NOMO-1 treated with dmso at 0.1 percent for 144 hours (cell line): ENCODE data around the gene IL1RAPL1.

Source experiments
- DNase-seq: peaks from one replicate; lab custom pipeline; 2025; ENCODE audit not compliant: unreplicated experiment; lab: John Stamatoyannopoulos, UW

IL1RAPL1 gene

DNA sequence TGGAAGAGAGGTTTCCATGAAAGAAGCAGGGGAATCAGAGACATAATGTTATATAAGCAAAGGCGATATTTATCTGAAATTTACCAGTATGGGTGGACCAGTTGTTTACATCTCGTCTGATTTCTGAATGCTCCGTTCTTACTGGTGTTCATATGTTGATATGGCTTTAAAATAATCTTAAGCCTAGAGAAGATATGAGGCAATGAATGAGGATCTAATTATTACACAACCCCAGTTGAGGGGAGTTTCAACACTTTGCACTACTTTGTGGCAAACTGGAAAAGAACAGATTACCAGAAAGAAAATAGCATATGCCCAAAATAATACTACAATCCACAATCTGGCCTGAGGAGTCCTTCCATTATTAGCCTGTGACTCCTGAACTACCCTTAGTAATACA lies 1364.8 kb downstream of the IL1RAPL1 start:
- DNase-seq = peak; percentile 18

DNA sequence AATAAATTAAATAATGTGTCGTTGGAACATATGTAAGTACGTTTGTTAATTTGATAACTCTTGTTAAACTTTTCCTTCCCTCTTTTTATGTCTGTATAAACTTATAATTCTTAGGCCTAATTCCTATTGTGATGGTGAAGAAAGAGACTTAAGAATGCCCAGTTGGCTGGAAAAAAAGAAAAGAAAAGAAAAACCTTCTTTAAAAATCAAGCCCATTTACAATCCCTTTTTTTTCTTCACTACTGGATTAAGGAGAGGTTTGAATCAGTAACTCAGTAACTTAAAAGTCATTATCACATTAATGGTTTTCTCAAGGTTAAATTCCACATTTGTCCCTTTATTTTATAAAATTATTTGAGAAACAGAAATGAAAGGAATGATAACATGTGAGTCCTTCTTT lies 1374.8 kb downstream of the IL1RAPL1 start:
- DNase-seq = no peak

DNA sequence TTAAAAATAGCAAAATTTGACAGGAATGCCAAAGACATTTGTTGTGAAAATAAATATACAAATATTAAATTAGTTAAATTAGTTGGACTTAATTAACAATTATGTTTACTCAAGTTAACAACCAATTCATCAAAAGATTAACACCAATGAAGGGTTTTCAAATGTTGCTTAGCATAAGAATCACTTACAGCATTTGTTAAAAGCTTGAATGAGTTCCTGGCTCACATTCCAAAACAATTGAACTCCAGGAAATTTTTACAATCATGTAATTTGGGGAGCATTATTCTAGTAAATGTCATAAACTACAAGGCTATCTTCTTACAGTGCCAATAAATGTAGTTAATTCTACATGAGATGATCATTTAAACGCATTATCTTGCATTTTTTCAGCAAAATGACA lies 1378.4 kb downstream of the IL1RAPL1 start:
- no peak for DNase-seq

DNA sequence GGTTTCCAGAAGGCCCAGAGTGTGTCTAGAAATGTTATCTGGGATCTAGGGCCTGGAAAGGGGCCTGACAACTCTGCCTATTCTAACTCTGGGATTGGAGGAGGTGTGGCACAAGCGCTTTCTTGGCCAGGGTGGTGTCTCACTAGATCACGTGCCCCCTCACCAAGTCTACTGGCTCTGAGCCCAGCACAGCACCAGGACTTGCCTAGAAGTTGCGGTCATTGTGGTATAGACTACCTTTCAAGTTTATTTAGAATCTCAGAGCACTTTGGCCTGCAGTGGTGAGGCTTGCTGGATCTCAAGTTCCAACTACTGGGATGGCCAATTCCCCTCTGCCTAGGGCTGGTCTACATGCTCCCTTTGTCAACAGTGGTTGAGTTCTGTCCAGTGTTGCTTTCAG lies 1404.8 kb downstream of the IL1RAPL1 start:
- DNase-seq = no peak

DNA sequence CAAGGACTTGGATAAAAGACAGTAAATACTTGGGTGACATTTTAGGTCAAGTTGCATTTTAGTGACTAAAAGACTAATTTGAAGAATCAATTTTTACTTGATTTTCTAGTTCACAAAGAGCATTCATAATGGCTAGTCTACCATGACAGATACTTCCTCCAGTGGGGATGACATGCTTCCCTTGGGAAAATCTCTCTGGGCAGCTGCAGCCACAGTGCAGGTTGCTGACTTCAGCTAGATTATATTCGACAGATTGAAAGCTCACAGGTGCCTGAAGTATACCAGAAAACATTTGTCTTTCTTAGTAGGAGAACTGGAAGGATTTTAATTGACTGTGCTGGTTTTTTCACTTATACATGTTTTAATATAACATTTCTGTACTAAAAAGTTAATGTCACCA lies 1418.6 kb downstream of the IL1RAPL1 start:
- DNase-seq = no peak
